ENCODE results near the gene CCDC178.
"Not testable (repeated sequence)": the region's sequence is repeated elsewhere in the genome, so short reads cannot be mapped to it uniquely, and the experiment has no call there.

The CCDC178 gene

DNA sequence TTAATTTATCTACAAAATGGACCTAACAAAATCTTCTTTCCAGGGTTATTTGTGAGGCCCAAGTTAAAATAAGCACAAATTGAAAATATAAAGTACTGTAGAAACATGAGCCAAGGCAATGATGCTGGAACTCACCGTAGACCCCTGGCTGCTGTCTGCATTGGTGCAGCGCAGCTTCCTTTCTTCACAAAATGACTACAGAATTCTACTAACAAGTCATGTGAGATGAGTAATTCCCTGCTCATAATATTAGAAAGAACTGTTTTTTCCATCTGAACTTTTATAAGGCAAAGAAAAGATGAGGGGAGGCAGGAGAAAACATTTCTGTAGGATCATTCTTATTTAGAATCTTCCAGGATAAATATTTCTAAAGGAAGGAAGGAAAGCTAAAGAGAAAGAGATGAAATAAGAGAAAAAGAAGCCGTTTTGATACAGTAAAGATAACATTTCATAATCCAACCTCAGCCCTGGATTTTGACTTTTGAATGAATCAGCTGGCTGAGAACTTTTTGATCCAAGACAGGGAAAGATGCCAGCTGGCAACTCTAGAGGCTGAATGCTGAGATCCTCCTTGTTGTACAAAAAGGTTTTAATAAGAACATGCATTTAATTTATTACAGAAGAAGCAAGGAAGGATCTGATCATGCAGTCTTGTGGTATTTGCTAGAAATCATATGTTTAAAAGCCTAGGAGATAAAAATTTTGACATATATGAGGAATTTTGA, 483.8 kb downstream of the CCDC178 start:
- DNase-seq (ENCODE audit: low read depth in 1 of 2, low spot score in 1 of 2), result no peak

DNA sequence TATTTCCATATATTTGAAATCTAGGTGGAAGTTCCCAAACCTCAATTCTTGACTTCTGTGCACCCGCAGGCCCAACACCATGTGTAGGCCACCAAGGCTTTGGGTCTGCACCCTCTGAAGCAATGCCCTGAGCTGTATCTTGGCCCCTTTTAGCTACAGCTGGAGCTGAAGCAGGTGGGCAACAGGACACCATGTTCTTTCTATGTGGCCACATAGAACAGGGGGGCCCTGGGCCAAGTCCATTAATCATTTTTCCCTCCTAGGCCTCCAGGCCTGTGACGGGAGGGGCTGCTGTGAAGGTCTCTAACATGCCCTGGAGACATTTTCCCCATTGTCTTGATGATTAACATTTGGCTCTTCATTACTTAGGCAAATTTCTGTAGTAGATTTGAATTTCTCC, 488.2 kb downstream of the CCDC178 start:
- not testable (repeated sequence) for H3K4me3 ChIP-seq (replicated peaks; ENCODE audit: insufficient read depth, low read length); DNase-seq (ENCODE audit: low read depth in 1 of 2, low spot score in 1 of 2); H3K27ac ChIP-seq (replicated peaks); H3K27me3 ChIP-seq (ENCODE audit: insufficient read depth, poor library complexity, severe bottlenecking)

More for the DNA sequence above, 483.8 kb downstream of the CCDC178 start:
- Histone ChIP-seq H3K27me3 (ENCODE audit: insufficient read depth, poor library complexity, severe bottlenecking) (no peaks in the 10 kb centered on the region), H3K27ac (replicated peaks) (no peak overlapping the region), H3K4me3 (replicated peaks; ENCODE audit: insufficient read depth, low read length) (no peak overlapping the region)
- TF ChIP-seq, protein P1, sequence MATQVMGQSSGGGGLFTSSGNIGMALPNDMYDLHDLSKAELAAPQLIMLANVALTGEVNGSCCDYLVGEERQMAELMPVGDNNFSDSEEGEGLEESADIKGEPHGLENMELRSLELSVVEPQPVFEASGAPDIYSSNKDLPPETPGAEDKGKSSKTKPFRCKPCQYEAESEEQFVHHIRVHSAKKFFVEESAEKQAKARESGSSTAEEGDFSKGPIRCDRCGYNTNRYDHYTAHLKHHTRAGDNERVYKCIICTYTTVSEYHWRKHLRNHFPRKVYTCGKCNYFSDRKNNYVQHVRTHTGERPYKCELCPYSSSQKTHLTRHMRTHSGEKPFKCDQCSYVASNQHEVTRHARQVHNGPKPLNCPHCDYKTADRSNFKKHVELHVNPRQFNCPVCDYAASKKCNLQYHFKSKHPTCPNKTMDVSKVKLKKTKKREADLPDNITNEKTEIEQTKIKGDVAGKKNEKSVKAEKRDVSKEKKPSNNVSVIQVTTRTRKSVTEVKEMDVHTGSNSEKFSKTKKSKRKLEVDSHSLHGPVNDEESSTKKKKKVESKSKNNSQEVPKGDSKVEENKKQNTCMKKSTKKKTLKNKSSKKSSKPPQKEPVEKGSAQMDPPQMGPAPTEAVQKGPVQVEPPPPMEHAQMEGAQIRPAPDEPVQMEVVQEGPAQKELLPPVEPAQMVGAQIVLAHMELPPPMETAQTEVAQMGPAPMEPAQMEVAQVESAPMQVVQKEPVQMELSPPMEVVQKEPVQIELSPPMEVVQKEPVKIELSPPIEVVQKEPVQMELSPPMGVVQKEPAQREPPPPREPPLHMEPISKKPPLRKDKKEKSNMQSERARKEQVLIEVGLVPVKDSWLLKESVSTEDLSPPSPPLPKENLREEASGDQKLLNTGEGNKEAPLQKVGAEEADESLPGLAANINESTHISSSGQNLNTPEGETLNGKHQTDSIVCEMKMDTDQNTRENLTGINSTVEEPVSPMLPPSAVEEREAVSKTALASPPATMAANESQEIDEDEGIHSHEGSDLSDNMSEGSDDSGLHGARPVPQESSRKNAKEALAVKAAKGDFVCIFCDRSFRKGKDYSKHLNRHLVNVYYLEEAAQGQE (IDR thresholded peaks at IDR 0.05; ENCODE audit: insufficient replicate concordance, low read depth), result no peak
- no peak for TF ChIP-seq POLR2AphosphoS5 (IDR thresholded peaks at IDR 0.05; ENCODE audit: low read depth)
- TF ChIP-seq, protein P2, sequence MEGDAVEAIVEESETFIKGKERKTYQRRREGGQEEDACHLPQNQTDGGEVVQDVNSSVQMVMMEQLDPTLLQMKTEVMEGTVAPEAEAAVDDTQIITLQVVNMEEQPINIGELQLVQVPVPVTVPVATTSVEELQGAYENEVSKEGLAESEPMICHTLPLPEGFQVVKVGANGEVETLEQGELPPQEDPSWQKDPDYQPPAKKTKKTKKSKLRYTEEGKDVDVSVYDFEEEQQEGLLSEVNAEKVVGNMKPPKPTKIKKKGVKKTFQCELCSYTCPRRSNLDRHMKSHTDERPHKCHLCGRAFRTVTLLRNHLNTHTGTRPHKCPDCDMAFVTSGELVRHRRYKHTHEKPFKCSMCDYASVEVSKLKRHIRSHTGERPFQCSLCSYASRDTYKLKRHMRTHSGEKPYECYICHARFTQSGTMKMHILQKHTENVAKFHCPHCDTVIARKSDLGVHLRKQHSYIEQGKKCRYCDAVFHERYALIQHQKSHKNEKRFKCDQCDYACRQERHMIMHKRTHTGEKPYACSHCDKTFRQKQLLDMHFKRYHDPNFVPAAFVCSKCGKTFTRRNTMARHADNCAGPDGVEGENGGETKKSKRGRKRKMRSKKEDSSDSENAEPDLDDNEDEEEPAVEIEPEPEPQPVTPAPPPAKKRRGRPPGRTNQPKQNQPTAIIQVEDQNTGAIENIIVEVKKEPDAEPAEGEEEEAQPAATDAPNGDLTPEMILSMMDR (IDR thresholded peaks at IDR 0.05; ENCODE audit: insufficient read depth, low read length), result no peak

DNA sequence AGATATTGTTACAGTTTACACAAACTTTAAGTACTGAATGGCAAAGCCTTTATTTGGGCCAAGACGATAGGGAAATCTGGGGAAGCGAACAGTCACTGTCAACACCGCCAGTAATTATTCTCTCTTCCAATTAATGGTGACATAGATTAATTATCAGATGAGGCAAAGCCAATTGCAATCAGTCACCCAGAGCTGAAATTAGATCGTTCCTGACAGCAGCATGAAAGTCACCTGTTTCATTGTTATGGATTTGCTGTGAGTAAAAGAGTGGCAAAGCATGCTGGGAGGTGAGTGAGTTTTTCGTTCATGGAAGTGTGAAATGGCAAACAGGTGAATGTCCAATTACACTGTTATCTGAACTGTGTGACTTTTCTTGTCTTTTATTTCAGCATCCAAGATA, 502.9 kb downstream of the CCDC178 start:
- Histone ChIP-seq H3K4me3 (replicated peaks; ENCODE audit: insufficient read depth, low read length) (no peak overlapping the region), H3K27ac (replicated peaks) (no peak overlapping the region), H3K27me3 (ENCODE audit: insufficient read depth, poor library complexity, severe bottlenecking) (no peaks in the 10 kb centered on the region)
- TF ChIP-seq POLR2AphosphoS5 (IDR thresholded peaks at IDR 0.05; ENCODE audit: low read depth), result no peak
- no peak for TF ChIP-seq SPI1 (IDR thresholded peaks at IDR 0.05; ENCODE audit: borderline replicate concordance, low read depth)
- TF ChIP-seq GABPA (IDR thresholded peaks at IDR 0.05; ENCODE audit: low read depth), result no peak
- TF ChIP-seq, protein P1 (IDR thresholded peaks at IDR 0.05; ENCODE audit: insufficient replicate concordance, low read depth), result no peak
- TF ChIP-seq, protein P2 (IDR thresholded peaks at IDR 0.05; ENCODE audit: insufficient read depth, low read length), result no peak
- no peak for DNase-seq (ENCODE audit: low read depth in 1 of 2, low spot score in 1 of 2)

DNA sequence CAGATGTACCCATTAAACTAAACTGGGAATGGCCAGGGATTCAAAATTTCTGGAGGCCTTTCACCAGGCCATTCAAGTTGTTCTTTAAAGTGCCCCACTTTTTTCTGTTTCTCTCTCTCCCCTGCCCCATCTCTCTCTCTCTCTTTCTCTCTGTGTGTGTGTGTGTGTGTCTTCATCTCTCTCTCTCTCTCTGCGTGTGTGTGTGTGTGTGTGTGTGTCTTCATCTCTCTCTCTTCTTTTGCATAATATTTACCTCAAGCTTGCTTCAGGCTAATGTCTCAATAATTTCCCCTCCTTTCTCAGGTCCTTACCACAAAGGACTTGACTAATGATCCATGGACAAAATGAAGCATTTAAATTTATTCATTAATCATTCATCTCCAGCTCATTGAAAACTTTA, 503.5 kb downstream of the CCDC178 start:
- peak in 1 of 2 experiments; percentile 9 for DNase-seq (ENCODE audit: low read depth in 1 of 2, low spot score in 1 of 2)
- Histone ChIP-seq H3K27me3 (ENCODE audit: insufficient read depth, poor library complexity, severe bottlenecking) (no peaks in the 10 kb centered on the region), H3K27ac (replicated peaks) (no peak overlapping the region), H3K4me3 (replicated peaks; ENCODE audit: insufficient read depth, low read length) (no peak overlapping the region)
- TF ChIP-seq POLR2AphosphoS5 (IDR thresholded peaks at IDR 0.05; ENCODE audit: low read depth), result no peak

DNA sequence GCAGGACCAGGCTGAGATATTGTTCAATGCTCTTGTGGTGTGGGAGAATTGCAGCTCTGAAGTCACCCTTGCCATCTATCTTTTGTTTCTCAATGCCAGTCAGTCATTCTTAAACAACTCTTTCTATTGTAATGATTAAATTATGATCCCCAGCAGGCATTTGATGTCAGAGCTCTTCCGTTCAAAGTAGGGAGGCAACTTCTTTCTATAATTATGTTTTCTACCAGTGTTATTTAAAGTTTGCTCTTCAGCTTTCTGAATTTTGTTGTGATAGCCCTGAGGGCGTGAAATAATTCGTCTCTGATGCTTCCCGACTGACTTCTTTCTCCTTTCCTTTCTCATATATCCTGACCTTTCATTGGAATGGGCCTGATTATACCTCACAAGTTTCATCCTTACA, 506.3 kb downstream of the CCDC178 start:
- Histone ChIP-seq H3K4me3 (replicated peaks; ENCODE audit: insufficient read depth, low read length) (no peak overlapping the region), H3K27me3 (ENCODE audit: insufficient read depth, poor library complexity, severe bottlenecking) (no peaks in the 10 kb centered on the region), H3K27ac (replicated peaks) (no peak overlapping the region)
- no peak for DNase-seq (ENCODE audit: low read depth in 1 of 2, low spot score in 1 of 2)
- TF ChIP-seq SPI1 (IDR thresholded peaks at IDR 0.05; ENCODE audit: borderline replicate concordance, low read depth) (no peak), POLR2AphosphoS5 (IDR thresholded peaks at IDR 0.05; ENCODE audit: low read depth) (no peak)
- TF ChIP-seq, protein P1 (IDR thresholded peaks at IDR 0.05; ENCODE audit: insufficient replicate concordance, low read depth), result no peak

Measured in HL-60 (cell line).